ENCODE data around the gene ZDHHC20.
A peak's percentile ranks its signal among the peaks of the same experiment; 100 is the strongest.

Gene ZDHHC20

GRCh38 chr13:21458451-21458812 is 671 bp downstream of the ZDHHC20 start (continued):
- no peak for TF ChIP-seq ZNF202 (tag by site-specific recombination; IDR thresholded peaks at IDR 0.05; ENCODE audit: borderline replicate concordance)
- no peak for TF ChIP-seq HIC1 (tag by site-specific recombination; IDR thresholded peaks at IDR 0.05)
- no peak for TF ChIP-seq ZNF510 (tag by site-specific recombination; IDR thresholded peaks at IDR 0.05; ENCODE audit: insufficient replicate concordance)
- 0 out of 2 replicates have a peak, but pooled peaks have one; percentile 4 for TF ChIP-seq KLF8 (tag by site-specific recombination; IDR thresholded peaks at IDR 0.05)
- no peak for TF ChIP-seq ZNF239 (tag by site-specific recombination; IDR thresholded peaks at IDR 0.05)
- no peak for TF ChIP-seq ZFHX2 (tag by site-specific recombination; conservative IDR thresholded peaks at IDR 0.05)
- TF ChIP-seq PRDM10 (tag by site-specific recombination; IDR thresholded peaks at IDR 0.05): no peak
- no peak for TF ChIP-seq ZNF404 (tag by site-specific recombination; IDR thresholded peaks at IDR 0.05)
- no peak for TF ChIP-seq ZNF626 (tag by site-specific recombination; IDR thresholded peaks at IDR 0.05)
- no peak for TF ChIP-seq ATF2 (tag by site-specific recombination; IDR thresholded peaks at IDR 0.05; ENCODE audit: low read depth)
- TF ChIP-seq ZBTB11 (tag by site-specific recombination; conservative IDR thresholded peaks at IDR 0.05; ENCODE audit: low read depth): no peak

- ChIA-PET CTCF (no interaction called here), POLR2A (no interaction called here)
- no peaks in the 10 kb centered on the region for H3K36me3 ChIP-seq (ENCODE audit: control insufficient read depth in 2 of 2, insufficient read depth in 1 of 2, low read length in 2 of 2)
- no peak overlapping the region for H3K4me3 ChIP-seq (ENCODE audit: low read depth, low read length)
- no peaks in the 10 kb centered on the region for H3K4me1 ChIP-seq (ENCODE audit: control insufficient read depth, insufficient read depth, low read length)
- no peaks in the 10 kb centered on the region for H3K9me3 ChIP-seq (ENCODE audit: control insufficient read depth, insufficient read depth, low read depth, low read length)
- no peak overlapping the region for H3K27ac ChIP-seq (ENCODE audit: extremely low read depth, low read depth, low read length)
- TF ChIP-seq ZBTB7A (tag by site-specific recombination; IDR thresholded peaks at IDR 0.05; ENCODE audit: low read depth) (no peak), ZNF600 (tag by site-specific recombination; IDR thresholded peaks at IDR 0.05) (no peak), ZNF449 (tag by site-specific recombination; IDR thresholded peaks at IDR 0.05) (no peak), ZNF157 (tag by site-specific recombination; IDR thresholded peaks at IDR 0.05) (no peak), ZNF362 (tag by site-specific recombination; IDR thresholded peaks at IDR 0.05) (no peak), ZNF610 (tag by site-specific recombination; IDR thresholded peaks at IDR 0.05; ENCODE audit: borderline replicate concordance) (no peak), ZXDB (tag by site-specific recombination; IDR thresholded peaks at IDR 0.05) (no peak), ZNF266 (tag by site-specific recombination; IDR thresholded peaks at IDR 0.05; ENCODE audit: low read depth) (no peak), ZNF596 (tag by site-specific recombination; IDR thresholded peaks at IDR 0.05) (no peak), ZNF580 (tag by site-specific recombination; IDR thresholded peaks at IDR 0.05) (no peak), ZNF473 (tag by site-specific recombination; IDR thresholded peaks at IDR 0.05) (no peak)
These were observed 5.6 kb downstream of the ZDHHC20 start for GRCh38 chr13:21453387-21454081.

Measured in HEK293 (cell line).